Muscle layer of duodenum (tissue), 2 donors: ENCODE measurements around the gene MAGEF1.
A peak's percentile ranks its signal among the peaks of the same experiment; 100 is the strongest.

Experiments
- H3K27ac ChIP-seq: one replicate; pipeline ENCODE4 v1.7.0; 2013; ENCODE audit warnings: mild to moderate bottlenecking, low read length
- H3K27me3 ChIP-seq: one replicate; pipeline ENCODE4 v1.7.0; 2013; ENCODE audit warnings: low read depth, mild to moderate bottlenecking, control low read depth, low read length
- H3K36me3 ChIP-seq, 2 donors: one replicate each; pipeline ENCODE4 v1.7.0; 2013; ENCODE audit warnings: low read length in 2 of 2, control low read depth in 1 of 2, mild to moderate bottlenecking in 1 of 2; ENCODE audit not compliant: insufficient read depth in 2 of 2, control insufficient read depth in 1 of 2
- H3K4me1 ChIP-seq, 2 donors: one replicate each; pipeline ENCODE4 v1.7.0; 2013; ENCODE audit warnings: low read length in 2 of 2, mild to moderate bottlenecking in 2 of 2, control low read depth in 1 of 2, moderate library complexity in 1 of 2; ENCODE audit not compliant: insufficient read depth in 2 of 2, control insufficient read depth in 1 of 2
- H3K4me3 ChIP-seq, 2 donors: one replicate each; pipeline ENCODE4 v1.7.0; 2013; ENCODE audit warnings: low read length in 2 of 2, low read depth in 1 of 2, mild to moderate bottlenecking in 1 of 2
- H3K9me3 ChIP-seq, 2 donors: one replicate each; pipeline ENCODE4 v1.7.0; 2013; ENCODE audit warnings: low read length in 2 of 2, control low read depth in 1 of 2, mild to moderate bottlenecking in 1 of 2; ENCODE audit not compliant: control insufficient read depth in 1 of 2
- donor health status: healthy.

The MAGEF1 gene

GRCh38 chr3:184716622-184717398 lies 4.9 kb upstream of the MAGEF1 start:
- peak overlapping the region; percentile 29 for H3K27ac ChIP-seq
- H3K4me1 ChIP-seq: peaks cover 0 to 19% of the 10 kb centered on the region in 2 donors
- H3K36me3 ChIP-seq: no peaks in the 10 kb centered on the region
- H3K9me3 ChIP-seq: no peaks in the 10 kb centered on the region
- H3K4me3 ChIP-seq: peak overlapping the region in 1 of 2 donors; percentile 11
- no peaks in the 10 kb centered on the region for H3K27me3 ChIP-seq

GRCh38 chr3:184715943-184716621 lies 4.2 kb upstream of the MAGEF1 start:
- no peaks in the 10 kb centered on the region for H3K9me3 ChIP-seq
- H3K27ac ChIP-seq: no peak overlapping the region
- H3K36me3 ChIP-seq: no peaks in the 10 kb centered on the region
- no peaks in the 10 kb centered on the region for H3K27me3 ChIP-seq
- H3K4me3 ChIP-seq: no peak overlapping the region
- H3K4me1 ChIP-seq: peaks cover 0 to 22% of the 10 kb centered on the region in 2 donors

GRCh38 chr3:184713521-184713920 lies 1.7 kb upstream of the MAGEF1 start:
- no peak overlapping the region for H3K4me3 ChIP-seq
- H3K27me3 ChIP-seq: no peaks in the 10 kb centered on the region
- H3K9me3 ChIP-seq: no peaks in the 10 kb centered on the region
- H3K36me3 ChIP-seq: peaks cover 0 to 3% of the 10 kb centered on the region in 2 donors
- no peak overlapping the region for H3K27ac ChIP-seq
- peaks cover 16 to 43% of the 10 kb centered on the region in 2 donors for H3K4me1 ChIP-seq

GRCh38 chr3:184713040-184713355 lies 1.1 kb upstream of the MAGEF1 start:
- Histone ChIP-seq H3K4me1 (peaks cover 16 to 43% of the 10 kb centered on the region in 2 donors), H3K4me3 (no peak overlapping the region), H3K9me3 (no peaks in the 10 kb centered on the region), H3K27ac (no peak overlapping the region), H3K27me3 (no peaks in the 10 kb centered on the region), H3K36me3 (peaks cover 0 to 3% of the 10 kb centered on the region in 2 donors)

GRCh38 chr3:184712248-184713039 lies 580 bp upstream of the MAGEF1 start:
- Histone ChIP-seq H3K4me3 (peak overlapping the region; percentile 85 to 87), H3K4me1 (peaks cover 16 to 43% of the 10 kb centered on the region in 2 donors), H3K27ac (peak overlapping the region; percentile 55), H3K36me3 (peaks cover 0 to 3% of the 10 kb centered on the region in 2 donors), H3K27me3 (no peaks in the 10 kb centered on the region), H3K9me3 (no peaks in the 10 kb centered on the region)

GRCh38 chr3:184710870-184711492 lies 883 bp downstream of the MAGEF1 start:
- Histone ChIP-seq H3K9me3 (no peaks in the 10 kb centered on the region), H3K36me3 (peaks cover 0 to 3% of the 10 kb centered on the region in 2 donors), H3K27me3 (no peaks in the 10 kb centered on the region), H3K4me3 (peak overlapping the region; percentile 85 to 87), H3K27ac (peak overlapping the region; percentile 67), H3K4me1 (peaks cover 16 to 29% of the 10 kb centered on the region in 2 donors)

- Histone ChIP-seq H3K36me3 (no peaks in the 10 kb centered on the region), H3K27me3 (no peaks in the 10 kb centered on the region), H3K27ac (no peak overlapping the region), H3K4me1 (no peaks in the 10 kb centered on the region), H3K4me3 (no peak overlapping the region), H3K9me3 (no peaks in the 10 kb centered on the region)
Measured at GRCh38 chr3:184703657-184704056, 8.2 kb downstream of the MAGEF1 start.

- H3K9me3 ChIP-seq: no peaks in the 10 kb centered on the region
- H3K36me3 ChIP-seq: no peaks in the 10 kb centered on the region
- H3K27me3 ChIP-seq: no peaks in the 10 kb centered on the region
- no peaks in the 10 kb centered on the region for H3K4me1 ChIP-seq
- H3K27ac ChIP-seq: no peak overlapping the region
- H3K4me3 ChIP-seq: no peak overlapping the region
Measured at GRCh38 chr3:184700759-184701158, 11.1 kb downstream of the MAGEF1 start.

- no peaks in the 10 kb centered on the region for H3K27me3 ChIP-seq
- H3K9me3 ChIP-seq: no peaks in the 10 kb centered on the region
- no peak overlapping the region for H3K27ac ChIP-seq
- peaks cover 0 to under 1% of the 10 kb centered on the region in 2 donors for H3K4me1 ChIP-seq
- no peaks in the 10 kb centered on the region for H3K36me3 ChIP-seq
- no peak overlapping the region for H3K4me3 ChIP-seq
Measured at GRCh38 chr3:184697845-184698244, 14.0 kb downstream of the MAGEF1 start.

- Histone ChIP-seq H3K4me1 (peaks cover 0 to 12% of the 10 kb centered on the region in 2 donors), H3K36me3 (no peaks in the 10 kb centered on the region), H3K9me3 (no peaks in the 10 kb centered on the region), H3K27me3 (no peaks in the 10 kb centered on the region), H3K4me3 (no peak overlapping the region), H3K27ac (no peak overlapping the region)
Measured at GRCh38 chr3:184696697-184697096, 15.2 kb downstream of the MAGEF1 start.

- no peak overlapping the region for H3K27ac ChIP-seq
- no peak overlapping the region for H3K4me3 ChIP-seq
- H3K36me3 ChIP-seq: no peaks in the 10 kb centered on the region
- no peaks in the 10 kb centered on the region for H3K9me3 ChIP-seq
- peaks cover 0 to 21% of the 10 kb centered on the region in 2 donors for H3K4me1 ChIP-seq
- H3K27me3 ChIP-seq: no peaks in the 10 kb centered on the region
Measured at GRCh38 chr3:184694716-184695115, 17.1 kb downstream of the MAGEF1 start.
